ES-I3 (cell line): ENCODE results near the gene SOS2.

ENCODE experiments used
- H3K36me3 ChIP-seq: 2 replicates; pipeline ENCODE4 v1.6.1; 2013; ENCODE audit warnings: mild to moderate bottlenecking, low read length, control low read depth, moderate library complexity; ENCODE audit not compliant: insufficient read depth
- H3K4me1 ChIP-seq: 2 replicates; pipeline ENCODE4 v1.6.1; 2013; ENCODE audit warnings: mild to moderate bottlenecking, control low read depth, low read length; ENCODE audit not compliant: insufficient read depth
- H3K9ac ChIP-seq: 2 replicates; pipeline ENCODE4 v1.6.1; 2013; ENCODE audit warnings: low read depth, mild to moderate bottlenecking, low read length, moderate library complexity
- H3K9me3 ChIP-seq: 2 replicates; pipeline ENCODE4 v1.6.1; 2013; ENCODE audit warnings: mild to moderate bottlenecking, low read length, moderate library complexity; ENCODE audit not compliant: control insufficient read depth, insufficient read depth

Gene SOS2

DNA sequence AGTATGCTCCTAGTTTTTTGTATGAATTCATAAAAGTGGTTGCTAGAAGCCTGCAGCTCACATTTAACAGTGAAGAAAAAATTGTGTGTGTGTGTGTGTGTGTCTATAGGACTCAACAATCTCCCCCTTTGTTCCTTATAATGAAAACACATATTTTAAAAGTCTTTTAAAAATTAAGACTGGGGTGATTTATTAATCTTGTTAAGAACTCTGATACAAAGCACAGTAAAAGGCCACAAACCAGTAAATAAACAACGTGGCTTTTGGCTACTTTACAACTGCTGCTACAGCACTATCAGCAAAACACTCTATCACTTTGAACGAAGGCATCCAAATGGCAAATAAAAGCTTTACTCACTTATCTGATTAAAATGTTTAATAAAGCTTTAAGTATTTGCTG, 114.4 kb downstream of the SOS2 start:
- H3K4me1 ChIP-seq = peaks cover 13% of the 10 kb centered on the region
- H3K9ac ChIP-seq = peak overlapping the region; percentile 98
- H3K36me3 ChIP-seq = peaks cover 4% of the 10 kb centered on the region
- H3K9me3 ChIP-seq = no peaks in the 10 kb centered on the region

- Histone ChIP-seq H3K4me1 (peaks cover 13% of the 10 kb centered on the region), H3K9me3 (no peaks in the 10 kb centered on the region), H3K9ac (peak within 1 kb of the TSS; percentile 98), H3K36me3 (peaks cover 9% of the 10 kb centered on the region)
Observed at GRCh38 chr14:50116181-50116956, 115.0 kb downstream of the SOS2 start, which contains the start of gene VCPKMT. TSS of gene VCPKMT (minus strand) at chr14:50116572. CDS start at chr14:50116552, 20 bp downstream.

DNA sequence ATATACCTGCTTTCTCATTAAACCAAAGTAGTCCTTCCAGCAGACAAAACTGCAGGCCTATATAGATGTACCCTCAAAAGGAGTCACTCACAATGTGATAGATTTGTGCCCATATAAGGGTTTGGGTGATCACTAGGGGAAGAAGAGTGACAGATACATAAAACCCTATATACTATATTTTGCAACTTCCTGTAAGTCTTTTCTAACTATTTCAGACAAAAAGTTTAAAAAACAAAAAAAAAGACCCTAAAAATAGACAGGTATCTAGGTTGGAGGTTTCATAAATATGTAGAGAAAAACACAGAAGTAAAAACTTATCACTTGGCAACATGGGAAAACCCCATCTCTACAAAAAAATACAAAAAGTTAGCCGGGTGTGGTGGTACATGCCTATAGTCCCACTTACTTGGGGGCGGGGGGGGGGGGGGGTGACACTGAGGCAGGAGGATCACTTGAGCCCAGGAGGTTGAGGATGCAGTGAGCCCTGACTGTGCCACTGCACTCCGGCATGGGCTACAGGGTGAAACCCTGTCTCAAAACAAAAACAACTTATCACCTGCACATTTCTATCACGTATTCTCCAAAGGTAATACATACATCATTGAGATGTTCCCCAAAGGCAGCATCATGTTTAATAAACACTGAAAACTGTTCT, 117.9 kb downstream of the SOS2 start:
- Histone ChIP-seq H3K9me3 (no peaks in the 10 kb centered on the region), H3K36me3 (peaks cover 18% of the 10 kb centered on the region), H3K4me1 (peaks cover 15% of the 10 kb centered on the region), H3K9ac (no peak overlapping the region)

DNA sequence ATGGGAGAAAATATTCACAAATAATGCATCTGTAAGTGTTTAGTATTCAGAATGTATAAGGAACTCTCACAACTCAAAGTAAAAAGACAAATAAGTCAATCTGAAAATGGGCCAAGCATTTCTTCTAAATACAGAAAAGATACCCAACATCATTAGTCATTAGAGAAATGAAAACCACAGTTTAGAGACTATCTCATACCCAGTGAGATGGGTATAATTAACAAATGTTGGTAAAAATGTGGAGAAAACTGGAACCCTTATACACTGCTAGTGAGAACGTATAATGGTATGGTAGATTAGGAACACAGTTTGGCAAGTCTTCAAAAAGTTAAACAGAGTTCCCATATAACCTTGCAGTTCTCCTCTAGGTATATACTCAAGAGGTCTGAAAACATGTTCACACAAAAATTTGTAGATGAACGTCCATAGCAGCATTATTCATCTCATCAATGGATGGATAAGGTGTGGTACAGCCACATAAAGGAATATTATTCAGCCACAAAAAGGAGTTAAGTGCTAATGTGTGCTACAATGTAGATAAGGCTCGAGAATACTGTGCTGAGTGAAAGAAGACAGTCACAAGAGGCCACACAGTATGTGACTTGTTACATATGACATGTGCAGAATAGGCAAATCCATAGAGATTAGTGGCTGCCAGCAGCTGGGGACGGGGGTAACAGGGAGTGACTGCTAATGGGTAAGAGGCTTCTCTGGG, 120.9 kb downstream of the SOS2 start:
- Histone ChIP-seq H3K9me3 (no peaks in the 10 kb centered on the region), H3K36me3 (peaks cover 18% of the 10 kb centered on the region), H3K4me1 (peaks cover 4% of the 10 kb centered on the region), H3K9ac (no peak overlapping the region)

GRCh38 chr14:50109342-50109741, 122.0 kb downstream of the SOS2 start:
- no peak overlapping the region for H3K9ac ChIP-seq
- no peaks in the 10 kb centered on the region for H3K9me3 ChIP-seq
- H3K36me3 ChIP-seq = peaks cover 15% of the 10 kb centered on the region
- H3K4me1 ChIP-seq = peaks cover 4% of the 10 kb centered on the region; the same call in 1 of the 2 replicates

- Histone ChIP-seq H3K9ac (no peak overlapping the region), H3K9me3 (no peaks in the 10 kb centered on the region), H3K36me3 (peaks cover 15% of the 10 kb centered on the region), H3K4me1 (peaks cover 4% of the 10 kb centered on the region; the same call in 1 of the 2 replicates)
Observed at GRCh38 chr14:50107850-50108249, 123.5 kb downstream of the SOS2 start.

- Histone ChIP-seq H3K9ac (no peak overlapping the region), H3K4me1 (peaks cover 4% of the 10 kb centered on the region; the same call in 1 of the 2 replicates), H3K36me3 (peaks cover 7% of the 10 kb centered on the region), H3K9me3 (no peaks in the 10 kb centered on the region)
Observed at GRCh38 chr14:50106178-50106577, 125.2 kb downstream of the SOS2 start.

- Histone ChIP-seq H3K9ac (no peak overlapping the region), H3K36me3 (no peaks in the 10 kb centered on the region), H3K4me1 (peaks cover 2% of the 10 kb centered on the region; the same call in 1 of the 2 replicates), H3K9me3 (no peaks in the 10 kb centered on the region)
Observed at GRCh38 chr14:50103558-50103957, 127.8 kb downstream of the SOS2 start.

DNA sequence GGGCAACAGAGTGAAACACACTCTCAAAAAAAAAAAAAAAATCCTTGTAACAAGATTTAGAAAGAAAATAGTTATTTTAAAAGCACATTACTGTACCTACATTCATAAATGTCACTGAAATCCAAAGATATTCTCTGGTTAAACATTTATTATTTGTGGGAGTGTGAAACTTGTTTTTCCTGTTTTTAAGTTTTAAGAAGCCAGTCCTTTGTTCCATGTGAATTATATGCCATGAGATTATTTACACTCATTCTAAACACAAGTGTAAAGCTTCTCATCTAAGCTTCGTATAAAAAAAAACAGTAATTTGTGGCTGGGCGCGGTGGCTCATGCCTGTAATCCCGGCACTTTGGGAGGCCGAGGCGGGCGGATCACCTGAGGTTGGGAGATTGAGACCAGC, 130.0 kb downstream of the SOS2 start:
- Histone ChIP-seq H3K4me1 (no peaks in the 10 kb centered on the region), H3K9ac (no peak overlapping the region), H3K36me3 (no peaks in the 10 kb centered on the region), H3K9me3 (no peaks in the 10 kb centered on the region)

DNA sequence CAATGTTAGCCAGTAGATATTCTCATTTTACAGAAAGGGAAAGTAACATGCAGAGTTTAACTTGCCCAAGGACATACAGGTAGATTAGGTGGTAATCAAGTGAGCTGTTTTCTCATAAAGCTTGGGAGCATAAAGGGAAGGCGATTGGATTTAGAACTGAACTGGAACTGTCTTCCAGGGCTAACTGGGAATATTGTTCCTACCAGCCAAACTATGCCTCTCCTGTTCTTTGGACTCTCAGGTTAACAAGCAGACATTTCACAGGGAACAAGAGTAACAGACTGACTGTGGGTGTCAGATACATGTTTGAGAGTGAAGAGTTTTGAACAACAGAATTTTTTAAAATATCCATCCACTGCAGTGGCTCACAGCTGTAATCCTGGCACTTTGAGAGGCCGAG, 130.6 kb downstream of the SOS2 start:
- H3K9me3 ChIP-seq = no peaks in the 10 kb centered on the region
- H3K4me1 ChIP-seq = no peaks in the 10 kb centered on the region
- H3K9ac ChIP-seq = no peak overlapping the region
- H3K36me3 ChIP-seq = no peaks in the 10 kb centered on the region

DNA sequence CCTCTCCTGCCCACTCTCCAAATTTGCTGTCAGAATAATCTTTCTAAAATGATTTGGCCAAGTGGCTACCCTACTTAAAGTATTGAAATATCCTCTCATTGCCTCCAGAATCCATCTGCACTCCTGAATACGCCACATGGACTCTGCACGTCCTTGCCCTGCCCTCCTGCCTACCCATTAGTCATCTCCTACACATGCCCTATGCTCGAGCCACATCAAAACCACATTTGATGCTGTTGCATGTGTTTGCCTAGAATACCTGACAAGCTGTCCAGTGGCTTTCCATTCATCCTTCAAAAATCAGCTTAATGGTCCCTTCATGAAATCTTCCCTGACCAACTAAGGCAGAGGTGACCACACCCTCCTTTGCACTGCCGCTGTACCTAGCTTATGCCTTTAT, 132.0 kb downstream of the SOS2 start:
- Histone ChIP-seq H3K9ac (no peak overlapping the region), H3K4me1 (no peaks in the 10 kb centered on the region), H3K36me3 (no peaks in the 10 kb centered on the region), H3K9me3 (no peaks in the 10 kb centered on the region)

DNA sequence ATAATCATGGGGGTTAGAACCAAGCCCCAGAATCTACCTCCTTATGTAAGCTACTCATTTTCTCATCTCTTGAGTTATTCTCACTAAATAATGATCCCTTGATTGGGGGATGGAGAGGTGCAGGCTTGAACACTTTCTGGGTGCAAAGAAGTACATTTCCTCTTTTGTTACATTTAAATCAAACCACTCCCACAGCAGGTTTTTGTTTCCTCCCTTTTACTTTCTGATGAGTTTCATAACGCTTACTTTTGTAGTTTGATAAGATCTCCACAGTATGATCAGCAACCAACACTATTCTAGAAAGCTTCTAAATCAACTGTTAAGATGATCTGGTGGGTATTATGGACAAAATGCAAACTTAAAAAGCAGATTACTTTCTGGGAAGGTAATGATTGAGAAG, 135.5 kb downstream of the SOS2 start:
- Histone ChIP-seq H3K9me3 (no peaks in the 10 kb centered on the region), H3K9ac (no peak overlapping the region), H3K36me3 (no peaks in the 10 kb centered on the region; the same call in 1 of the 2 replicates), H3K4me1 (no peaks in the 10 kb centered on the region)

GRCh38 chr14:50094056-50094755, 137.2 kb downstream of the SOS2 start:
- Histone ChIP-seq H3K9ac (no peak overlapping the region), H3K9me3 (no peaks in the 10 kb centered on the region), H3K36me3 (no peaks in the 10 kb centered on the region; the same call in 1 of the 2 replicates), H3K4me1 (no peaks in the 10 kb centered on the region)

- Histone ChIP-seq H3K9me3 (no peaks in the 10 kb centered on the region), H3K4me1 (no peaks in the 10 kb centered on the region), H3K36me3 (no peaks in the 10 kb centered on the region; the same call in 1 of the 2 replicates), H3K9ac (no peak overlapping the region)
Observed at GRCh38 chr14:50093496-50093895, 137.9 kb downstream of the SOS2 start.
